PC-9 (cell line): Measurements from ENCODE around the gene KIAA0232. TPM values are rescaled to one million over a fixed set of nuclear protein-coding genes. Genes with fewer than 3 reads are reported as not detected.

Experiments used
- BruUV-seq: library from RNA; stranded (reverse); fragments of 400-500 nt; replicated peaks from 2 replicates; lab custom pipeline; 2021; lab: Mats Ljungman, UMichigan
- CTCF ChIA-PET: fragments of 300-600 bp; sonication (Branson Sonifier 250); formaldehyde crosslinking; loops from one replicate; lab custom pipeline; 2022; ENCODE audit warnings: antibody characterized with exemption; lab: Charles Lee
- POLR2A ChIA-PET: fragments of 300-600 bp; sonication (Branson Sonifier 250); formaldehyde crosslinking; loops from one replicate; lab custom pipeline; 2022; ENCODE audit warnings: antibody characterized with exemption; ENCODE audit not compliant: unreplicated experiment; lab: Charles Lee
- DNase-seq, 2 experiments: peaks; one replicate each; pipeline versions ENCODE4 v3.0.0 to v3.0.0-alpha.2; 2015 to 2022; ENCODE audit warnings: mixed read lengths in 1 of 2
- H2AFZ ChIP-seq: fragments of 200-600 bp; sonication (generic); 2 replicates; pipeline ENCODE4 v1.8.1; 2017; ENCODE audit warnings: antibody characterized with exemption
- H3F3A ChIP-seq: fragments of 200-600 bp; sonication (generic); 2 replicates; pipeline ENCODE4 v1.8.1; 2017; ENCODE audit warnings: antibody characterized with exemption, mild to moderate bottlenecking, low read depth; ENCODE audit not compliant: insufficient read depth
- H3K27ac ChIP-seq: fragments of 200-600 bp; sonication (generic); 2 replicates; pipeline ENCODE4 v1.6.1; 2016; ENCODE audit warnings: mixed run types
- H3K27me3 ChIP-seq: fragments of 200-600 bp; sonication (generic); 2 replicates; pipeline ENCODE4 v1.6.1; 2016; ENCODE audit warnings: low read depth, mixed run types; ENCODE audit not compliant: insufficient read depth
- H3K36me3 ChIP-seq: fragments of 200-600 bp; sonication (generic); 2 replicates; pipeline ENCODE4 v1.6.1; 2016; ENCODE audit warnings: low read depth, mixed run types
- H3K4me1 ChIP-seq: fragments of 200-600 bp; sonication (generic); replicated peaks from 2 replicates; pipeline ENCODE4 v1.6.1; 2016; ENCODE audit warnings: mixed run types; ENCODE audit not compliant: insufficient read depth
- H3K4me2 ChIP-seq: fragments of 200-600 bp; sonication (generic); 2 replicates; pipeline ENCODE4 v1.6.1; 2017; ENCODE audit warnings: mixed run types
- H3K4me3 ChIP-seq: fragments of 200-600 bp; sonication (generic); 2 replicates; pipeline ENCODE4 v1.6.1; 2016; ENCODE audit warnings: mixed run types
- H3K79me2 ChIP-seq: fragments of 200-600 bp; sonication (generic); 2 replicates; pipeline ENCODE4 v1.6.1; 2017; ENCODE audit warnings: low read depth, mixed run types
- H3K9me2 ChIP-seq: fragments of 200-600 bp; sonication (generic); 2 replicates; pipeline ENCODE4 v1.8.1; 2017; ENCODE audit warnings: mild to moderate bottlenecking; ENCODE audit not compliant: insufficient read depth
- H3K9me3 ChIP-seq: fragments of 200-600 bp; sonication (generic); 2 replicates; pipeline ENCODE4 v1.8.1; 2016; ENCODE audit warnings: low read depth; ENCODE audit not compliant: insufficient read depth
- H4K20me1 ChIP-seq: fragments of 200-600 bp; sonication (generic); 2 replicates; pipeline ENCODE4 v1.8.1; 2017; ENCODE audit not compliant: insufficient read depth
- EZH2 ChIP-seq: fragments of 200-600 bp; sonication (generic); IDR thresholded peaks from 2 replicates; pipeline ENCODE4 v1.8.0; 2017; ENCODE audit warnings: antibody characterized with exemption, low read depth
- intact Hi-C: fragments of 100-400 bp; cut with micrococcal nuclease; formaldehyde crosslinking; loops from one replicate; pipeline ENCODE4 v1.10.0; 2022; ENCODE audit not compliant: unreplicated experiment
- total RNA-seq: library from RNA; stranded (reverse); gene quantifications from 2 replicates; pipeline ENCODE4 v1.2.3, GENCODE V29; 2021
- TF ChIP-seq, protein P1 (sequence below): fragments of 200-600 bp; sonication (generic); conservative IDR thresholded peaks from 2 replicates; pipeline ENCODE4 v1.6.1; 2017; ENCODE audit warnings: mixed run types, antibody characterized with exemption, mild to moderate bottlenecking, moderate library complexity

KIAA0232 gene
- total RNA-seq, 1 experiment from 2014 or later, result 24.7 TPM

DNA sequence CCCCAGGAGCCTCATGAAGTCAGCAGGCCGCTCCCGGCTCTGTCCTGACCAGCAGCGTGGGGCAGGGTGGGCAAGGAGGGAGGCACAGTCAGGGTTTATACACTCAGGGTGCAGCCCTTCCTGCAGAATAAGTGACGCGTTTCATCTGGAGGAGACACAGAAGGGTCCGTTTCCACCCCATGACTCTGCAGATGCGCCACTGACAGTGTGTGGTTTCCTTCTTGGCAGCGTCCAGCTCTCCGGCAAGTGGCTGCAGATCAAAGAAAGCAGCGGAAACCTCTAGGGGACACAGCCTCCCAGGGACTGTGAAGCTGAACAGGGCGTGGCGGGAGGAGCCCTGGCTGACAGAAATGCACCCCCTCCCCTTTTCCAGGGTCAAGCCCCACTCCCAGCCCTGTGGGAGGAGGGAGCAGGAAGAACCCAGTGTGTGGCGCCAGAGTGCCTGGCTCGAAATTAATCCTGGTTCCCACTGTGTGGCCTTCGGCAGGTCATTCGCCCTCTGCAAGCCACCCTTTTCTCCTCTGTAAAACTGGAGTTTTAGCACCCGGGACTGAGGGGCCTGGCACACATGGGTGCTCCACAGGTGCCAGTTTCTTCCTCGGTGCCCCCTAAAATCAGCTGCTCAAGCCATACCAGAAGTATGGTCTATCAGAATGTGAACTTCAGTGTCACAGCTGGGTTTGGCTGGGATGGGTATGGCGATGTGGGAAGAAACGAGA, 109.8 kb downstream of the KIAA0232 start:
- no peak overlapping the region for H3K27ac ChIP-seq
- no TSS peak for BruUV-seq
- CTCF ChIA-PET, result no interaction called here

DNA sequence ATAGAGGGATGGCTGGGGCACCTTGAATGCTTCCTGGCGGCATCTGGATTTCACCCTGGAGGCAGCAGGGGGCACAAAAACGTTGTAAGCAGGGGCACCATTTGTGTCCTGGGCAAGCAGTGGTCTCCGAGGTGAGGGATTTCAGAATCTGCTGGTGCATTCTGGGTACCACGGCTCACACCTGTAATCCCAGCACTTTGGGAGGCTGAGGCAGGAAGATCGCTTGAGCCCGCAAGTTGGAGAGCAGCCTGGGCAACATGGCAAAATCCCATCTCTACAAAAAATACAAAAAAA, 110.3 kb downstream of the KIAA0232 start:
- DNase-seq, result no peak
- no TSS peak for BruUV-seq
- Histone ChIP-seq H3K4me1 (no peaks in the 10 kb centered on the region), H3K27ac (no peak overlapping the region), H3K79me2 (no peaks in the 10 kb centered on the region), H3K4me2 (no peak overlapping the region), H3K9me2 (no peaks in the 10 kb centered on the region), H4K20me1 (no peaks in the 10 kb centered on the region), H3K27me3 (no peaks in the 10 kb centered on the region), H2AFZ (no peak overlapping the region), H3F3A (no peaks in the 10 kb centered on the region), H3K36me3 (no peaks in the 10 kb centered on the region), H3K4me3 (no peak overlapping the region), H3K9me3 (no peaks in the 10 kb centered on the region)
- intact Hi-C loops, result no loop called here
- CTCF ChIA-PET, result interaction anchor here (0.6 kb wide), 1 partner anchor 150 kb away, joined by 4 read pairs; a partner anchor contains a TSS
- POLR2A ChIA-PET, result no interaction called here
- TF ChIP-seq, protein P1, sequence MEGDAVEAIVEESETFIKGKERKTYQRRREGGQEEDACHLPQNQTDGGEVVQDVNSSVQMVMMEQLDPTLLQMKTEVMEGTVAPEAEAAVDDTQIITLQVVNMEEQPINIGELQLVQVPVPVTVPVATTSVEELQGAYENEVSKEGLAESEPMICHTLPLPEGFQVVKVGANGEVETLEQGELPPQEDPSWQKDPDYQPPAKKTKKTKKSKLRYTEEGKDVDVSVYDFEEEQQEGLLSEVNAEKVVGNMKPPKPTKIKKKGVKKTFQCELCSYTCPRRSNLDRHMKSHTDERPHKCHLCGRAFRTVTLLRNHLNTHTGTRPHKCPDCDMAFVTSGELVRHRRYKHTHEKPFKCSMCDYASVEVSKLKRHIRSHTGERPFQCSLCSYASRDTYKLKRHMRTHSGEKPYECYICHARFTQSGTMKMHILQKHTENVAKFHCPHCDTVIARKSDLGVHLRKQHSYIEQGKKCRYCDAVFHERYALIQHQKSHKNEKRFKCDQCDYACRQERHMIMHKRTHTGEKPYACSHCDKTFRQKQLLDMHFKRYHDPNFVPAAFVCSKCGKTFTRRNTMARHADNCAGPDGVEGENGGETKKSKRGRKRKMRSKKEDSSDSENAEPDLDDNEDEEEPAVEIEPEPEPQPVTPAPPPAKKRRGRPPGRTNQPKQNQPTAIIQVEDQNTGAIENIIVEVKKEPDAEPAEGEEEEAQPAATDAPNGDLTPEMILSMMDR, result no peak
- TF ChIP-seq EZH2, result no peak

More for the DNA sequence above, 109.8 kb downstream of the KIAA0232 start:
- Histone ChIP-seq H3K4me1 (no peaks in the 10 kb centered on the region), H3K36me3 (no peaks in the 10 kb centered on the region), H3K79me2 (no peaks in the 10 kb centered on the region), H2AFZ (no peak overlapping the region), H3K9me3 (no peaks in the 10 kb centered on the region), H3K9me2 (no peaks in the 10 kb centered on the region), H3F3A (no peaks in the 10 kb centered on the region), H4K20me1 (no peaks in the 10 kb centered on the region), H3K4me2 (no peak overlapping the region), H3K4me3 (no peak overlapping the region), H3K27me3 (no peaks in the 10 kb centered on the region)
- POLR2A ChIA-PET, result no interaction called here
- intact Hi-C loops, result no loop called here
- TF ChIP-seq, protein P1, result no peak
- no peak for TF ChIP-seq EZH2
- DNase-seq, result no peak

DNA sequence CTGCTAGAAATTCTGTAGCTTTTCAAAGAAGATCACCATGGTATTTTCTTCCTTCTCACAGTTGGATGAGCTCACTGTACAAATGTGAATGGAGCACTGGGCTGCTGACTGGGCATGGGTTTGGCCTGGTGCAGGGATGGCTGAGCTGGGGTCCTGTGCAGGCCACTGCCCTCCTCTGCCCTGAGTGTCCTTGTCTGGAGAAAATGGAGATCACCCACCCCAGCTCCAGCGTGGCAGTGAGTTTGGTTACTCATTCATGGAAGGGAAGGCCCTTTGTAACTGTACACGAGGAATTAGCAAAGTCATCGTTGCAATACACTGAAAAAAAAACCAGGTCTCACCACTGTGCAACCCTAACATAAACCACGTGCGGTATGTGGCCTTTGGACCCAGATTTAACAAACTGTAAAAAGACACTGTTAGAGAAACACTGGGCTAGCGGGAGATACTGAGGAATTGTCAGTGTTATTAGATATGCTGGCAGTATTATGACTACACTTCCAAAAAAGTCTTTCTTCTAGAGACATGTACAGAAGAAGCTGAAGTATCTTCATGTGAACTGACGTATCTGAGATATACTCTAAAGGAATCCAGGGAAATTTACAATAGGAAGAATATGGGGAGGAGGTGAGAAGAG, 111.0 kb downstream of the KIAA0232 start:
- DNase-seq, result no peak
- CTCF ChIA-PET, result interaction anchor here (0.6 kb wide), 3 partner anchors 149 to 1619 kb away, joined by 3 to 4 read pairs (median 4); a partner anchor contains a TSS
- no TSS peak for BruUV-seq
- no peaks in the 10 kb centered on the region for H3K9me3 ChIP-seq
- H3K4me1 ChIP-seq, result no peaks in the 10 kb centered on the region
- no peaks in the 10 kb centered on the region for H3K27me3 ChIP-seq
- H2AFZ ChIP-seq, result no peak overlapping the region
- no peaks in the 10 kb centered on the region for H3K36me3 ChIP-seq
- no peaks in the 10 kb centered on the region for H3K9me2 ChIP-seq
- no peak overlapping the region for H3K4me3 ChIP-seq
- no peak overlapping the region for H3K4me2 ChIP-seq
- TF ChIP-seq, protein P1, result no peak
- no peak for TF ChIP-seq EZH2
- no peaks in the 10 kb centered on the region for H3F3A ChIP-seq
- POLR2A ChIA-PET, result no interaction called here
- no peak overlapping the region for H3K27ac ChIP-seq
- H3K79me2 ChIP-seq, result no peaks in the 10 kb centered on the region
- intact Hi-C loops, result no loop called here
- no peaks in the 10 kb centered on the region for H4K20me1 ChIP-seq
